Gastrocnemius medialis (tissue), 4 donors: ENCODE results near the gene KPNB1.

Experiments used
- POLR2A ChIP-seq, 2 donors: fragments of 450-650 bp; IDR thresholded peaks; one replicate each; pipeline ENCODE4 v1.6.1; 2017; ENCODE audit warnings: antibody characterized with exemption in 2 of 2, mild to moderate bottlenecking in 2 of 2, moderate library complexity in 2 of 2
- TF ChIP-seq, protein P1 (sequence below), 5 experiments: fragments of 450-650 bp in 3 of 5; fragments of 200-600 bp in 2 of 5; sonication (generic) in 2 of 5; IDR thresholded peaks in 4 of 5; conservative IDR thresholded peaks in 1 of 5; 1 replicate in 4 of 5; 2 replicates in 1 of 5; pipeline ENCODE4 v1.5.1; 2016 to 2019; ENCODE audit warnings: antibody characterized with exemption in 5 of 5, mild to moderate bottlenecking in 3 of 5, moderate library complexity in 3 of 5

DNA sequence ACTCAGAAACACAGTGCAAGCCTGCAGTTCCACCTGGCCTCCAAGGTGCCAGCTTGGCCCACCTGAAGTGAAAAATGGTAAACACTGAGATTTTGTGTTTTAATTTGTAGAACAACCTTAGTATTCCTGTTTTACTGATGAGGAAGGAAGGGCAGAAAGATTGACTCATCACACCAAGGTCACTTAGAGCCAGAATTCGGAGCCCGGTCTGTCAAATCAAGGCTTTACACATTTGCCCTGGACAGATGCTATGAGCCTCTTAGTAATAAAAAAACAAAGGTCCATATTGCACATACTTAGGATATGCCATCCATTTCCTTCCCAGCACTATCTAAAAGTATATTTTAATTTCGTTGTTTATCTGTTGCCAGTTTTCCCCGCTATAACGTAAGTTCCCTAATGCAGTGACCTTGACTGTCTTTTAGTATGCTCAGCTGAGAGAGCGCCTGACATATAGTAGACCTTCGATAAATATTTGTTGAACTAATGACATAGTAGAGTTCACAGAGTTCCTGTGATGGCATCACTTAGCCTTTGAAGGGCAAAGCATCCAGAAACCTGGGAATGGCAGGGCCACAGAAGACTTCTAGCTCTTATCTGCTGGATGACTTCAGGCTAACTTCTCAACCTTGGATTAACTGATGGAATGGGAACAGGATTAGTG, 37.1 kb downstream of the KPNB1 start:
- TF ChIP-seq, protein P1, sequence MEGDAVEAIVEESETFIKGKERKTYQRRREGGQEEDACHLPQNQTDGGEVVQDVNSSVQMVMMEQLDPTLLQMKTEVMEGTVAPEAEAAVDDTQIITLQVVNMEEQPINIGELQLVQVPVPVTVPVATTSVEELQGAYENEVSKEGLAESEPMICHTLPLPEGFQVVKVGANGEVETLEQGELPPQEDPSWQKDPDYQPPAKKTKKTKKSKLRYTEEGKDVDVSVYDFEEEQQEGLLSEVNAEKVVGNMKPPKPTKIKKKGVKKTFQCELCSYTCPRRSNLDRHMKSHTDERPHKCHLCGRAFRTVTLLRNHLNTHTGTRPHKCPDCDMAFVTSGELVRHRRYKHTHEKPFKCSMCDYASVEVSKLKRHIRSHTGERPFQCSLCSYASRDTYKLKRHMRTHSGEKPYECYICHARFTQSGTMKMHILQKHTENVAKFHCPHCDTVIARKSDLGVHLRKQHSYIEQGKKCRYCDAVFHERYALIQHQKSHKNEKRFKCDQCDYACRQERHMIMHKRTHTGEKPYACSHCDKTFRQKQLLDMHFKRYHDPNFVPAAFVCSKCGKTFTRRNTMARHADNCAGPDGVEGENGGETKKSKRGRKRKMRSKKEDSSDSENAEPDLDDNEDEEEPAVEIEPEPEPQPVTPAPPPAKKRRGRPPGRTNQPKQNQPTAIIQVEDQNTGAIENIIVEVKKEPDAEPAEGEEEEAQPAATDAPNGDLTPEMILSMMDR (IDR thresholded peaks at IDR 0.05 in 4 of 5, conservative IDR thresholded peaks at IDR 0.05 in 1 of 5), result no peak
- no peak for TF ChIP-seq POLR2A (IDR thresholded peaks at IDR 0.05)
